Liver (tissue), 9 donors: ENCODE results near the gene HTR6. TPM values are rescaled to one million over a fixed set of nuclear protein-coding genes. Genes with fewer than 3 reads are reported as not detected.

Experiments used
- DNase-seq: peaks from one replicate; pipeline ENCODE4 v3.0.0-alpha.2; 2017; ENCODE audit warnings: low spot score
- H3K27ac ChIP-seq, 2 donors: one replicate each; pipeline ENCODE4 v1.7.0; 2013; ENCODE audit warnings: inconsistent platforms in 2 of 2, low read length in 2 of 2, control low read depth in 1 of 2, low read depth in 1 of 2, mild to moderate bottlenecking in 1 of 2
- H3K27me3 ChIP-seq, 4 donors: one replicate each; pipeline versions ENCODE4 v1.6.1 to v1.7.0; 2013; ENCODE audit warnings: low read length in 3 of 4, inconsistent platforms in 1 of 4, mild to moderate bottlenecking in 1 of 4, moderate library complexity in 1 of 4; ENCODE audit not compliant: control insufficient read depth in 4 of 4, insufficient read depth in 4 of 4
- H3K36me3 ChIP-seq, 4 donors: one replicate each; pipeline versions ENCODE4 v1.6.1 to v1.7.0; 2013; ENCODE audit warnings: low read length in 3 of 4, mild to moderate bottlenecking in 3 of 4, low read depth in 1 of 4, moderate library complexity in 1 of 4; ENCODE audit not compliant: control insufficient read depth in 4 of 4, insufficient read depth in 3 of 4
- H3K4me1 ChIP-seq, 4 donors: one replicate each; pipeline versions ENCODE4 v1.6.1 to v1.7.0; 2013; ENCODE audit warnings: low read length in 3 of 4, mild to moderate bottlenecking in 3 of 4, moderate library complexity in 1 of 4; ENCODE audit not compliant: control insufficient read depth in 4 of 4, insufficient read depth in 4 of 4
- H3K4me3 ChIP-seq, 3 donors: one replicate each; pipeline versions ENCODE4 v1.6.1 to v1.7.0; 2013; ENCODE audit warnings: low read length in 3 of 3, control low read depth in 1 of 3, low read depth in 1 of 3, mild to moderate bottlenecking in 1 of 3
- H3K9ac ChIP-seq, 2 donors: one replicate each; pipeline ENCODE4 v1.7.0; 2013; ENCODE audit warnings: low read length in 2 of 2, mild to moderate bottlenecking in 2 of 2, moderate library complexity in 2 of 2, control low read depth in 1 of 2, low read depth in 1 of 2
- H3K9me3 ChIP-seq, 4 donors: one replicate each; pipeline versions ENCODE4 v1.6.1 to v1.7.0; 2013; ENCODE audit warnings: low read length in 3 of 4; ENCODE audit not compliant: control insufficient read depth in 4 of 4
- EGR1 ChIP-seq, 2 donors: IDR thresholded peaks; 2 replicates each; pipeline ENCODE4 v1.6.1; 2016 to 2018; ENCODE audit warnings: antibody characterized with exemption in 2 of 2, low read depth in 2 of 2
- FOXA2 ChIP-seq: IDR thresholded peaks from 2 replicates; pipeline ENCODE4 v1.6.1; 2016; ENCODE audit warnings: antibody characterized with exemption
- GABPA ChIP-seq, 2 donors: IDR thresholded peaks in 1 of 2; conservative IDR thresholded peaks in 1 of 2; 2 replicates each; pipeline ENCODE4 v1.6.1; 2016; ENCODE audit warnings: antibody characterized with exemption in 2 of 2, mild to moderate bottlenecking in 1 of 2, moderate library complexity in 1 of 2
- HNF4A ChIP-seq, 2 donors: conservative IDR thresholded peaks; 2 replicates each; pipeline ENCODE4 v1.6.1; 2016; ENCODE audit warnings: antibody characterized with exemption in 2 of 2, mild to moderate bottlenecking in 2 of 2
- HNF4G ChIP-seq: IDR thresholded peaks from 2 replicates; pipeline ENCODE4 v1.6.1; 2016; ENCODE audit warnings: antibody characterized with exemption
- JUND ChIP-seq, 2 donors: IDR thresholded peaks; 2 replicates each; pipeline ENCODE4 v1.6.1; 2016; ENCODE audit warnings: antibody characterized with exemption in 2 of 2
- NR2F2 ChIP-seq: IDR thresholded peaks from 2 replicates; pipeline ENCODE4 v1.6.1; 2016; ENCODE audit warnings: antibody characterized with exemption
- RXRA ChIP-seq, 2 donors: IDR thresholded peaks; 2 replicates each; pipeline ENCODE4 v1.6.1; 2017 to 2018; ENCODE audit warnings: antibody characterized with exemption in 2 of 2, mild to moderate bottlenecking in 1 of 2
- SP1 ChIP-seq: IDR thresholded peaks from 2 replicates; pipeline ENCODE4 v1.6.1; 2018; ENCODE audit warnings: antibody characterized with exemption, mild to moderate bottlenecking
- YY1 ChIP-seq: IDR thresholded peaks from 2 replicates; pipeline ENCODE4 v1.6.1; 2016; ENCODE audit warnings: antibody characterized with exemption, mild to moderate bottlenecking
- WGBS: extraction: QIAGEN DNeasy Blood & Tissue Kit; methylation state at CpG from one replicate; pipeline ENCODE4 v1.1.7; 2013; 5-methylcytosine and 5-hydroxymethylcytosine counted together
- polyA plus RNA-seq, 2 donors: library from polyadenylated mRNA; stranded (reverse) in 1 of 2; unstranded in 1 of 2; fragments of 200-250 nt in 1 of 2; fragments of >200 nt in 1 of 2; fragmentation: Nextera tagmentation in 1 of 2; extraction: Ambion mirVana in 1 of 2; gene quantifications; one replicate each; pipeline versions ENCODE4 v1.2.1 to v1.2.3, GENCODE V29; 2013 to 2015
- total RNA-seq, 2 donors: library from RNA; depleted of rRNA; stranded (reverse); fragments of >200 nt; gene quantifications; one replicate each; pipeline ENCODE4 v1.2.3, GENCODE V29; 2014
- TF ChIP-seq, protein P1 (sequence below): IDR thresholded peaks from 2 replicates; pipeline ENCODE4 v1.6.1; 2016; ENCODE audit warnings: antibody characterized with exemption
- TF ChIP-seq, protein P2 (sequence below): IDR thresholded peaks from 2 replicates; pipeline ENCODE4 v1.6.1; 2016; ENCODE audit warnings: antibody characterized with exemption
- TF ChIP-seq, protein P3 (sequence below): IDR thresholded peaks from 2 replicates; pipeline ENCODE4 v1.6.1; 2016; ENCODE audit warnings: antibody characterized with exemption, mild to moderate bottlenecking
- TF ChIP-seq, protein P4 (sequence below): fragments of 150-350 bp; IDR thresholded peaks from 2 replicates; pipeline ENCODE4 v1.5.1; 2017; ENCODE audit warnings: improper control_type of control experiment, low read depth, low read length; ENCODE audit not compliant: missing input control
- TF ChIP-seq, protein P5 (sequence below): IDR thresholded peaks from 2 replicates; pipeline ENCODE4 v1.6.1; 2016; ENCODE audit warnings: antibody characterized with exemption
- donor health status: healthy.
- donor health status: healthy.
- donor health status: healthy.
- donor health status: healthy.
- donor health status: healthy.

The HTR6 gene
- total and polyA plus RNA-seq, 4 donors: not detected

DNA sequence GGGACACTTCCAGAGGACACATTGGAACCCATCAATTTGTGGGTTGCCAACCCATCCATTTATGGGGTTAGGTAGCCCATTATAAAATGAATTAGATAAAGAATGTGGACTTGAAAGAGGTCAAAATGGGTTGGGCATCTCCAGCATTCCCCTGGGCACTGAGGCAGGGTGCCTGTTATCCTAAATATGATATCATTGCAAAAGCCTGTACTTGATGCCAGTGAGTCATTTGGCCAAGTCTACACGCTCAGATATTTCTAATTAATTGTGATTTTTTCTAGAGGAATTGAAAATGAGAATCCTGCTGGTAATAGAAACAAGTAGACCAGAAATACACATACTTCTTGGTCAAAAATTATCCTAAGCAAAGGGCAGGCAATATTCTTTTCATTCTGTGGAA is 42.5 kb upstream of the HTR6 start:
- Histone ChIP-seq H3K9me3 (no peaks in the 10 kb centered on the region), H3K36me3 (peaks cover 7 to 15% (median 14%) of the 10 kb centered on the region in 4 donors), H3K27ac (no peak overlapping the region), H3K4me1 (peaks cover 0 to 11% (median 8%) of the 10 kb centered on the region in 4 donors), H3K9ac (no peak overlapping the region), H3K4me3 (no peak overlapping the region), H3K27me3 (no peaks in the 10 kb centered on the region)
- TF ChIP-seq YY1 (no peak), NR2F2 (no peak), SP1 (no peak), FOXA2 (no peak), GABPA (IDR thresholded peaks at IDR 0.05 in 1 of 2, conservative IDR thresholded peaks at IDR 0.05 in 1 of 2) (no peak), RXRA (IDR thresholded peaks at IDR 0.05) (no peak), HNF4A (conservative IDR thresholded peaks at IDR 0.05) (no peak), HNF4G (no peak)
- TF ChIP-seq, protein P1, sequence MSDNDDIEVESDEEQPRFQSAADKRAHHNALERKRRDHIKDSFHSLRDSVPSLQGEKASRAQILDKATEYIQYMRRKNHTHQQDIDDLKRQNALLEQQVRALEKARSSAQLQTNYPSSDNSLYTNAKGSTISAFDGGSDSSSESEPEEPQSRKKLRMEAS: no peak
- TF ChIP-seq, protein P2, sequence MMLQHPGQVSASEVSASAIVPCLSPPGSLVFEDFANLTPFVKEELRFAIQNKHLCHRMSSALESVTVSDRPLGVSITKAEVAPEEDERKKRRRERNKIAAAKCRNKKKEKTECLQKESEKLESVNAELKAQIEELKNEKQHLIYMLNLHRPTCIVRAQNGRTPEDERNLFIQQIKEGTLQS: no peak
- TF ChIP-seq, protein P3, sequence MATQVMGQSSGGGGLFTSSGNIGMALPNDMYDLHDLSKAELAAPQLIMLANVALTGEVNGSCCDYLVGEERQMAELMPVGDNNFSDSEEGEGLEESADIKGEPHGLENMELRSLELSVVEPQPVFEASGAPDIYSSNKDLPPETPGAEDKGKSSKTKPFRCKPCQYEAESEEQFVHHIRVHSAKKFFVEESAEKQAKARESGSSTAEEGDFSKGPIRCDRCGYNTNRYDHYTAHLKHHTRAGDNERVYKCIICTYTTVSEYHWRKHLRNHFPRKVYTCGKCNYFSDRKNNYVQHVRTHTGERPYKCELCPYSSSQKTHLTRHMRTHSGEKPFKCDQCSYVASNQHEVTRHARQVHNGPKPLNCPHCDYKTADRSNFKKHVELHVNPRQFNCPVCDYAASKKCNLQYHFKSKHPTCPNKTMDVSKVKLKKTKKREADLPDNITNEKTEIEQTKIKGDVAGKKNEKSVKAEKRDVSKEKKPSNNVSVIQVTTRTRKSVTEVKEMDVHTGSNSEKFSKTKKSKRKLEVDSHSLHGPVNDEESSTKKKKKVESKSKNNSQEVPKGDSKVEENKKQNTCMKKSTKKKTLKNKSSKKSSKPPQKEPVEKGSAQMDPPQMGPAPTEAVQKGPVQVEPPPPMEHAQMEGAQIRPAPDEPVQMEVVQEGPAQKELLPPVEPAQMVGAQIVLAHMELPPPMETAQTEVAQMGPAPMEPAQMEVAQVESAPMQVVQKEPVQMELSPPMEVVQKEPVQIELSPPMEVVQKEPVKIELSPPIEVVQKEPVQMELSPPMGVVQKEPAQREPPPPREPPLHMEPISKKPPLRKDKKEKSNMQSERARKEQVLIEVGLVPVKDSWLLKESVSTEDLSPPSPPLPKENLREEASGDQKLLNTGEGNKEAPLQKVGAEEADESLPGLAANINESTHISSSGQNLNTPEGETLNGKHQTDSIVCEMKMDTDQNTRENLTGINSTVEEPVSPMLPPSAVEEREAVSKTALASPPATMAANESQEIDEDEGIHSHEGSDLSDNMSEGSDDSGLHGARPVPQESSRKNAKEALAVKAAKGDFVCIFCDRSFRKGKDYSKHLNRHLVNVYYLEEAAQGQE: no peak
- TF ChIP-seq, protein P4, sequence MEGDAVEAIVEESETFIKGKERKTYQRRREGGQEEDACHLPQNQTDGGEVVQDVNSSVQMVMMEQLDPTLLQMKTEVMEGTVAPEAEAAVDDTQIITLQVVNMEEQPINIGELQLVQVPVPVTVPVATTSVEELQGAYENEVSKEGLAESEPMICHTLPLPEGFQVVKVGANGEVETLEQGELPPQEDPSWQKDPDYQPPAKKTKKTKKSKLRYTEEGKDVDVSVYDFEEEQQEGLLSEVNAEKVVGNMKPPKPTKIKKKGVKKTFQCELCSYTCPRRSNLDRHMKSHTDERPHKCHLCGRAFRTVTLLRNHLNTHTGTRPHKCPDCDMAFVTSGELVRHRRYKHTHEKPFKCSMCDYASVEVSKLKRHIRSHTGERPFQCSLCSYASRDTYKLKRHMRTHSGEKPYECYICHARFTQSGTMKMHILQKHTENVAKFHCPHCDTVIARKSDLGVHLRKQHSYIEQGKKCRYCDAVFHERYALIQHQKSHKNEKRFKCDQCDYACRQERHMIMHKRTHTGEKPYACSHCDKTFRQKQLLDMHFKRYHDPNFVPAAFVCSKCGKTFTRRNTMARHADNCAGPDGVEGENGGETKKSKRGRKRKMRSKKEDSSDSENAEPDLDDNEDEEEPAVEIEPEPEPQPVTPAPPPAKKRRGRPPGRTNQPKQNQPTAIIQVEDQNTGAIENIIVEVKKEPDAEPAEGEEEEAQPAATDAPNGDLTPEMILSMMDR: no peak
- TF ChIP-seq, protein P5, sequence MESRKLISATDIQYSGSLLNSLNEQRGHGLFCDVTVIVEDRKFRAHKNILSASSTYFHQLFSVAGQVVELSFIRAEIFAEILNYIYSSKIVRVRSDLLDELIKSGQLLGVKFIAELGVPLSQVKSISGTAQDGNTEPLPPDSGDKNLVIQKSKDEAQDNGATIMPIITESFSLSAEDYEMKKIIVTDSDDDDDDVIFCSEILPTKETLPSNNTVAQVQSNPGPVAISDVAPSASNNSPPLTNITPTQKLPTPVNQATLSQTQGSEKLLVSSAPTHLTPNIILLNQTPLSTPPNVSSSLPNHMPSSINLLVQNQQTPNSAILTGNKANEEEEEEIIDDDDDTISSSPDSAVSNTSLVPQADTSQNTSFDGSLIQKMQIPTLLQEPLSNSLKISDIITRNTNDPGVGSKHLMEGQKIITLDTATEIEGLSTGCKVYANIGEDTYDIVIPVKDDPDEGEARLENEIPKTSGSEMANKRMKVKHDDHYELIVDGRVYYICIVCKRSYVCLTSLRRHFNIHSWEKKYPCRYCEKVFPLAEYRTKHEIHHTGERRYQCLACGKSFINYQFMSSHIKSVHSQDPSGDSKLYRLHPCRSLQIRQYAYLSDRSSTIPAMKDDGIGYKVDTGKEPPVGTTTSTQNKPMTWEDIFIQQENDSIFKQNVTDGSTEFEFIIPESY: no peak
- 96% methylated on average over 1 of the region's 1 CpG for WGBS
- no peak for DNase-seq

DNA sequence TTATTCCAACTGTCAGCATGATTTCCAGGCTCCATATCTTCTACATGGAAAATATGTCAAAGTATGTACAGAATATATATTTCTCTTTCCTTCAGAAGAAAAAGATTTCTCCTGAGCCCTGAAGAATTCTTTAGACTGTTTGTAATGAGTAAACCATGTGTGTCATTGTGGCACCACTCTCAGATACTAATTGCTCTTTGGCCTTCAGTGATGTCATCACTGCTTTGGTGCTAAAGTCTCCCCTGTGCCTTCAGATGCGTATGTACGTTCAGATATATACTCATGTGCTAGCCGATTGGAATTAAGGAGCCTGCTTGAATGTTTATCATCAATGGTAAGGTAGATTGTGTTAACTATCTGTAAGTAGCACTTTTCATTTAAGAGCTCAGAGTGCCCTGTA is 41.2 kb upstream of the HTR6 start:
- H3K4me1 ChIP-seq: peaks cover 0 to 11% (median 8%) of the 10 kb centered on the region in 4 donors
- H3K9me3 ChIP-seq: no peaks in the 10 kb centered on the region
- no peak overlapping the region for H3K27ac ChIP-seq
- no peaks in the 10 kb centered on the region for H3K27me3 ChIP-seq
- no peak for DNase-seq
- H3K36me3 ChIP-seq: peaks cover 7 to 19% (median 16%) of the 10 kb centered on the region in 4 donors
- no peak overlapping the region for H3K9ac ChIP-seq
- peak; percentile 41 to 66 for TF ChIP-seq HNF4A (conservative IDR thresholded peaks at IDR 0.05)
- TF ChIP-seq GABPA (IDR thresholded peaks at IDR 0.05 in 1 of 2, conservative IDR thresholded peaks at IDR 0.05 in 1 of 2): no peak
- no peak for TF ChIP-seq EGR1 (IDR thresholded peaks at IDR 0.05; ENCODE audit: low read depth in 2 of 2)
- TF ChIP-seq, protein P2: peak; percentile 14
- TF ChIP-seq SP1: peak; percentile 18
- TF ChIP-seq JUND (IDR thresholded peaks at IDR 0.05): peak in 1 of 2 donors; percentile 56
- 72% methylated on average over 3 of the region's 3 CpGs for WGBS
- H3K4me3 ChIP-seq: no peak overlapping the region
